ENCODE results near the gene DDX42. TPM values are rescaled to one million over a fixed set of nuclear protein-coding genes. Genes with fewer than 3 reads are reported as not detected.

Gene DDX42
- total RNA-seq, 4 donors from 2014 or later: 56.9 to 222 (median 84.9) TPM

- H3K4me1 ChIP-seq: peaks cover 21% of the 10 kb centered on the region
- 0% methylated on average over 14 of the region's 61 CpGs for WGBS
- DNase-seq (ENCODE audit: low spot score in 2 of 2): peak; percentile 99
Measured at GRCh38 chr17:63741408-63742173, 32.4 kb upstream of the DDX42 start, which contains the start of gene STRADA. Gene STRADA, minus strand, starts transcription at chr17:63741799. Its CDS starts 13,430 bp downstream, at chr17:63728369.

GRCh38 chr17:63751806-63752205, 22.2 kb upstream of the DDX42 start:
- Histone ChIP-seq H3K4me1 (no peaks in the 10 kb centered on the region), H3K36me3 (peaks cover 89% of the 10 kb centered on the region), H3K9me3 (no peaks in the 10 kb centered on the region), H3K27ac (no peak overlapping the region), H3K4me3 (no peak overlapping the region), H3K27me3 (no peaks in the 10 kb centered on the region)
- no peak for DNase-seq (ENCODE audit: low spot score in 2 of 2)
- 68% methylated on average over 8 of the region's 8 CpGs for WGBS
- TF ChIP-seq POLR2AphosphoS5 (IDR thresholded peaks at IDR 0.05) (no peak), CTCF (IDR thresholded peaks at IDR 0.05) (no peak), EP300 (IDR thresholded peaks at IDR 0.05) (no peak), POLR2A (IDR thresholded peaks at IDR 0.05) (no peak)

More at GRCh38 chr17:63741408-63742173, 32.4 kb upstream of the DDX42 start, which contains the start of gene STRADA:
- H3K36me3 ChIP-seq: peaks cover 11% of the 10 kb centered on the region
- no peaks in the 10 kb centered on the region for H3K27me3 ChIP-seq
- peak within 1 kb of the TSS; percentile 92 for H3K27ac ChIP-seq
- no peak for TF ChIP-seq EP300 (IDR thresholded peaks at IDR 0.05)
- peak; percentile 12 to 56 for TF ChIP-seq POLR2A (IDR thresholded peaks at IDR 0.05)
- TF ChIP-seq CTCF (IDR thresholded peaks at IDR 0.05): no peak
- peak in 2 of 3 donors; percentile 57 to 74 for TF ChIP-seq POLR2AphosphoS5 (IDR thresholded peaks at IDR 0.05)
- H3K4me3 ChIP-seq: peak within 1 kb of the TSS; percentile 68
- H3K9me3 ChIP-seq: no peaks in the 10 kb centered on the region

- Histone ChIP-seq H3K4me1 (no peaks in the 10 kb centered on the region), H3K36me3 (peaks cover 93% of the 10 kb centered on the region), H3K27me3 (no peaks in the 10 kb centered on the region), H3K27ac (no peak overlapping the region), H3K9me3 (no peaks in the 10 kb centered on the region), H3K4me3 (no peak overlapping the region)
- 93% methylated on average over 1 of the region's 1 CpG for WGBS
- DNase-seq (ENCODE audit: low spot score in 2 of 2): no peak
- TF ChIP-seq CTCF (IDR thresholded peaks at IDR 0.05) (no peak), POLR2AphosphoS5 (IDR thresholded peaks at IDR 0.05) (no peak), EP300 (IDR thresholded peaks at IDR 0.05) (no peak), POLR2A (IDR thresholded peaks at IDR 0.05) (no peak)
Measured at GRCh38 chr17:63752707-63753106, 21.3 kb upstream of the DDX42 start.

- H3K9me3 ChIP-seq: no peaks in the 10 kb centered on the region
- no peaks in the 10 kb centered on the region for H3K27me3 ChIP-seq
- H3K36me3 ChIP-seq: peaks cover 96% of the 10 kb centered on the region
- DNase-seq (ENCODE audit: low spot score in 2 of 2): no peak
- no peaks in the 10 kb centered on the region for H3K4me1 ChIP-seq
- WGBS: 81% methylated on average over 1 of the region's 1 CpG
- no peak for TF ChIP-seq CTCF (IDR thresholded peaks at IDR 0.05)
- TF ChIP-seq POLR2A (IDR thresholded peaks at IDR 0.05): no peak
- TF ChIP-seq EP300 (IDR thresholded peaks at IDR 0.05): no peak
- no peak for TF ChIP-seq POLR2AphosphoS5 (IDR thresholded peaks at IDR 0.05)
- no peak overlapping the region for H3K27ac ChIP-seq
- H3K4me3 ChIP-seq: no peak overlapping the region
Measured at GRCh38 chr17:63753215-63753614, 20.8 kb upstream of the DDX42 start.

GRCh38 chr17:63754046-63754445, 19.9 kb upstream of the DDX42 start:
- H3K4me1 ChIP-seq: no peaks in the 10 kb centered on the region
- no peak overlapping the region for H3K4me3 ChIP-seq
- 98% methylated on average over 3 of the region's 3 CpGs for WGBS
- H3K36me3 ChIP-seq: peaks cover 94% of the 10 kb centered on the region
- no peak overlapping the region for H3K27ac ChIP-seq
- TF ChIP-seq POLR2A (IDR thresholded peaks at IDR 0.05): no peak
- no peak for TF ChIP-seq EP300 (IDR thresholded peaks at IDR 0.05)
- no peak for TF ChIP-seq CTCF (IDR thresholded peaks at IDR 0.05)
- TF ChIP-seq POLR2AphosphoS5 (IDR thresholded peaks at IDR 0.05): no peak
- no peaks in the 10 kb centered on the region for H3K9me3 ChIP-seq
- DNase-seq (ENCODE audit: low spot score in 2 of 2): no peak
- H3K27me3 ChIP-seq: no peaks in the 10 kb centered on the region

Data from suprapubic skin (tissue), 4 donors.